Loucy (cell line): ENCODE results near the gene SCCPDH.
A peak's percentile ranks its signal among the peaks of the same experiment; 100 is the strongest.
"Not testable (repeated sequence)": the region's sequence is repeated elsewhere in the genome, so short reads cannot be mapped to it uniquely, and the experiment has no call there.

Experiments
- H2AFZ ChIP-seq: fragments of 200-600 bp; sonication (generic); 2 replicates; pipeline ENCODE4 v1.6.0; 2016; ENCODE audit warnings: antibody characterized with exemption, mild to moderate bottlenecking, low read length, moderate library complexity
- H3F3A ChIP-seq: fragments of 200-600 bp; 2 replicates; pipeline ENCODE4 v1.6.0; 2016; ENCODE audit warnings: antibody characterized with exemption, low read depth, mild to moderate bottlenecking
- H3K27me3 ChIP-seq: fragments of 200-600 bp; sonication (generic); 2 replicates; pipeline ENCODE4 v1.6.1; 2014; ENCODE audit warnings: low read length, mild to moderate bottlenecking; ENCODE audit not compliant: insufficient read depth, poor library complexity, severe bottlenecking
- H3K36me3 ChIP-seq: fragments of 200-600 bp; sonication (generic); 2 replicates; pipeline ENCODE4 v1.6.1; 2016; ENCODE audit warnings: low read length; ENCODE audit not compliant: insufficient read depth
- H3K4me1 ChIP-seq: fragments of 200-600 bp; sonication (generic); 2 replicates; pipeline ENCODE4 v1.5.1; 2014; ENCODE audit warnings: low read length, mild to moderate bottlenecking; ENCODE audit not compliant: insufficient read depth, poor library complexity, severe bottlenecking
- H3K4me2 ChIP-seq: fragments of 200-600 bp; sonication (generic); 2 replicates; pipeline ENCODE4 v1.6.0; 2014; ENCODE audit warnings: antibody characterized with exemption, low read length, low read depth, mild to moderate bottlenecking; ENCODE audit not compliant: poor library complexity, severe bottlenecking
- H3K4me3 ChIP-seq: fragments of 200-600 bp; sonication (generic); 2 replicates; pipeline ENCODE4 v1.5.1; 2014; ENCODE audit warnings: low read length, mild to moderate bottlenecking, mixed read lengths; ENCODE audit not compliant: poor library complexity, severe bottlenecking
- H3K79me2 ChIP-seq: fragments of 200-600 bp; sonication (generic); 2 replicates; pipeline ENCODE4 v1.6.1; 2014; ENCODE audit warnings: low read length; ENCODE audit not compliant: insufficient read depth
- H3K9ac ChIP-seq: fragments of 200-600 bp; sonication (generic); 2 replicates; pipeline ENCODE4 v1.6.0; 2014; ENCODE audit warnings: mild to moderate bottlenecking, low read depth, low read length, moderate library complexity; ENCODE audit not compliant: poor library complexity, severe bottlenecking
- H3K9me2 ChIP-seq: fragments of 200-600 bp; sonication (generic); replicated peaks from 2 replicates; pipeline ENCODE4 v1.6.1; 2016; ENCODE audit warnings: low read depth, low read length, mixed read lengths
- H3K9me3 ChIP-seq: fragments of 200-600 bp; sonication (generic); 2 replicates; pipeline ENCODE4 v1.6.1; 2014; ENCODE audit warnings: mild to moderate bottlenecking, antibody characterized with exemption, low read length, low read depth; ENCODE audit not compliant: insufficient read depth
- H4K20me1 ChIP-seq: fragments of 200-600 bp; sonication (generic); 2 replicates; pipeline ENCODE4 v1.6.0; 2014; ENCODE audit warnings: antibody characterized with exemption, low read length, mild to moderate bottlenecking; ENCODE audit not compliant: insufficient read depth, poor library complexity, severe bottlenecking
- EZH2phosphoT487 ChIP-seq: fragments of 200-600 bp; IDR thresholded peaks from 2 replicates; pipeline ENCODE4 v1.6.1; 2018; ENCODE audit warnings: antibody characterized with exemption, mild to moderate bottlenecking, moderate library complexity, borderline replicate concordance
- TF ChIP-seq, protein P1 (sequence below): fragments of 200-600 bp; sonication (generic); conservative IDR thresholded peaks from 2 replicates; pipeline ENCODE4 v1.5.1; 2014; ENCODE audit warnings: mild to moderate bottlenecking, antibody characterized with exemption, low read length

The SCCPDH gene

DNA sequence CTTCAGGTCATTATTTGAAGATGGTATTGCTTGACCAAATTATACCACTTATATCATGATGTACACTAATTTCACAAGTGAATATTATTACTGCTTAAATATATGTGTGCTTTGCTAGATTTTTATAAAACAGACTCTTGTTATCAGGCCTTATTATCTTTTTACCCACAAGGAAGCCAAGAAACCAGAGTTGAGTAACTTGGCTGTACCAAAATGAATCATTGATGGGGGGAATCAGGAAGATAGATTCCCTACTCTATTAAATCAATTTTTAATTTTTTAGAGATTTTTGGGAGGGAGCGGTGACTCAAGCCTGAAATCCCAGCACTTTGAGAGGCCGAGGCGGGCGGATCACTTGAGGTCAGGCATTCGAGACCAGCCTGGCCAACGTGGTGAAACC is 16.0 kb upstream of the SCCPDH start:
- H3K4me2 ChIP-seq: peak overlapping the region; percentile 44
- peak overlapping the region; percentile 9 for H3K4me3 ChIP-seq
- H3K79me2 ChIP-seq: no peaks in the 10 kb centered on the region
- no peak overlapping the region for H2AFZ ChIP-seq
- no peaks in the 10 kb centered on the region for H4K20me1 ChIP-seq
- no peaks in the 10 kb centered on the region for H3K27me3 ChIP-seq
- TF ChIP-seq, protein P1, sequence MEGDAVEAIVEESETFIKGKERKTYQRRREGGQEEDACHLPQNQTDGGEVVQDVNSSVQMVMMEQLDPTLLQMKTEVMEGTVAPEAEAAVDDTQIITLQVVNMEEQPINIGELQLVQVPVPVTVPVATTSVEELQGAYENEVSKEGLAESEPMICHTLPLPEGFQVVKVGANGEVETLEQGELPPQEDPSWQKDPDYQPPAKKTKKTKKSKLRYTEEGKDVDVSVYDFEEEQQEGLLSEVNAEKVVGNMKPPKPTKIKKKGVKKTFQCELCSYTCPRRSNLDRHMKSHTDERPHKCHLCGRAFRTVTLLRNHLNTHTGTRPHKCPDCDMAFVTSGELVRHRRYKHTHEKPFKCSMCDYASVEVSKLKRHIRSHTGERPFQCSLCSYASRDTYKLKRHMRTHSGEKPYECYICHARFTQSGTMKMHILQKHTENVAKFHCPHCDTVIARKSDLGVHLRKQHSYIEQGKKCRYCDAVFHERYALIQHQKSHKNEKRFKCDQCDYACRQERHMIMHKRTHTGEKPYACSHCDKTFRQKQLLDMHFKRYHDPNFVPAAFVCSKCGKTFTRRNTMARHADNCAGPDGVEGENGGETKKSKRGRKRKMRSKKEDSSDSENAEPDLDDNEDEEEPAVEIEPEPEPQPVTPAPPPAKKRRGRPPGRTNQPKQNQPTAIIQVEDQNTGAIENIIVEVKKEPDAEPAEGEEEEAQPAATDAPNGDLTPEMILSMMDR: no peak
- no peak for TF ChIP-seq EZH2phosphoT487
- no peaks in the 10 kb centered on the region for H3K36me3 ChIP-seq
- no peaks in the 10 kb centered on the region for H3F3A ChIP-seq
- H3K9me2 ChIP-seq: no peaks in the 10 kb centered on the region
- no peaks in the 10 kb centered on the region for H3K9me3 ChIP-seq
- peaks cover 28% of the 10 kb centered on the region for H3K4me1 ChIP-seq
- H3K9ac ChIP-seq: peak overlapping the region; percentile 17

DNA sequence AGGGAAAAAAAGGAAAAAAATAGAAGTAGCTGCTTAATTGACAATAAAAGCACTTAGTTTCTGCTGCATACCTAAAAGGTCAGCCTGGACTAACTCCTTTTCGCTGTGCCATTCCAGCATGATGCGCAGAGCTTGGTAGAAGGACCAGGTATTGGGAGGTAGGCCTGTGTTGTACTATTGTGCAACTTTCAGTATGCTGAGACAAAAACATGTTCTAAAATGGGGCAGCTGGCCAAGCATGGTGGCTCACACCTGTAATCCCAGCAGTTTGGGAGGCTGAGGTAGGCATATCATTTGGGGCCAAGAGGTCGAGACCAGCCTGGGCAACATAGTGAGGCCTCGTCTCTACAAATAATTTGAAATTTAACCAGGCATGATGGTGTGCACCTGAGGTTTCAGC is 15.0 kb upstream of the SCCPDH start:
- H3K4me3 ChIP-seq: no peak overlapping the region
- H3F3A ChIP-seq: no peaks in the 10 kb centered on the region
- H2AFZ ChIP-seq: no peak overlapping the region
- H3K4me1 ChIP-seq: peaks cover 28% of the 10 kb centered on the region
- TF ChIP-seq EZH2phosphoT487: no peak
- no peaks in the 10 kb centered on the region for H3K9me3 ChIP-seq
- H3K36me3 ChIP-seq: no peaks in the 10 kb centered on the region
- no peaks in the 10 kb centered on the region for H3K9me2 ChIP-seq
- no peaks in the 10 kb centered on the region for H3K27me3 ChIP-seq
- H4K20me1 ChIP-seq: no peaks in the 10 kb centered on the region
- peak overlapping the region; percentile 32 for H3K4me2 ChIP-seq
- no peaks in the 10 kb centered on the region for H3K79me2 ChIP-seq
- no peak overlapping the region for H3K9ac ChIP-seq

DNA sequence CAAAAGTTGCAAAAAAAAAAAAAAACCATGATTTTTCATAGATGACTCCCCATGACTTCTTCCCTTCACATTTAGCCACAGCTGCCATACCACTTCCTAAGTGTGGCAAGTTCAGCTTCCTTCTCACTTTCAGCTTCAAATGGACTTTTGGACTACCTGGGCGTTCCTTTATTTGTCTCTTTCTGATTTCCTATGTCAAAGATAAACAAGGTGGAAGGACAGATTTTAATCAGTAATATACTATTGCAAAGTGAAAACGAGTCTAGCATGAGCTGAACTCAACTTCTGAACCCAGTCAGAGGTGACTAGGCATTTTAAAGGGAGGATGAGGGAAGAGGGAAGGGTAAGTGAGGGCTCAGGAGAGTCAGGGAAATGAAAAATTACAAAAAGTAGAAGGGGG is 14.4 kb upstream of the SCCPDH start:
- Histone ChIP-seq H3K9ac (no peak overlapping the region), H3K9me3 (no peaks in the 10 kb centered on the region), H2AFZ (no peak overlapping the region; the same call in 1 of the 2 replicates), H4K20me1 (no peaks in the 10 kb centered on the region), H3K79me2 (no peaks in the 10 kb centered on the region), H3K36me3 (no peaks in the 10 kb centered on the region), H3K4me1 (peaks cover 28% of the 10 kb centered on the region), H3K4me3 (no peak overlapping the region), H3F3A (no peaks in the 10 kb centered on the region), H3K9me2 (no peaks in the 10 kb centered on the region), H3K4me2 (peak overlapping the region; percentile 32), H3K27me3 (no peaks in the 10 kb centered on the region)
- TF ChIP-seq EZH2phosphoT487: no peak
- TF ChIP-seq, protein P1: no peak

DNA sequence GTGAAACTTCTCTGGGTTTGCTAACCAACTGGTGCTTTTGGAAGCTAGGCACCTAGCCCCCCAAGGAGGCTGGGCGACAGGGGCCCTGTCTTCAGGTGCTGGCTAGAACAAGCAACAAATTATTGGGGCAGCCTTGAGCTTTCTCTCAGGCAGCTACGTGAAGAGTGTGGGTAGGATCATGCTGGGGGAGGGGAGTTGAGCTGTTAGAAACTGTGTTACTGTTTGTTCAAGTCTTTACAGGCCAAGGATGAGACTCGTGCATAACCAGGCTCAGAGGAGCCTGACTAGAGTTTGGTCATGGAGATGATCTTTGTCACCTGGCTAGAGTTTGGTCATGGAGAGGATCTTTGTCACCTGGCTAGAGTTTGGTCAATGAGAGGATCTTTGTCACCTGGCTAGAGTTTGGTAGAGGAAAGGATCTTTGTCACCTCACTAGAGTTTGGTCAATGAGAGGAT is 12.6 kb upstream of the SCCPDH start:
- Histone ChIP-seq H2AFZ (no peak overlapping the region), H3F3A (no peaks in the 10 kb centered on the region), H4K20me1 (no peaks in the 10 kb centered on the region), H3K36me3 (no peaks in the 10 kb centered on the region), H3K27me3 (no peaks in the 10 kb centered on the region), H3K4me2 (no peak overlapping the region), H3K9me3 (no peaks in the 10 kb centered on the region), H3K9ac (no peak overlapping the region), H3K9me2 (no peaks in the 10 kb centered on the region), H3K79me2 (no peaks in the 10 kb centered on the region), H3K4me1 (peaks cover 28% of the 10 kb centered on the region), H3K4me3 (no peak overlapping the region)
- TF ChIP-seq, protein P1: no peak
- TF ChIP-seq EZH2phosphoT487: no peak

DNA sequence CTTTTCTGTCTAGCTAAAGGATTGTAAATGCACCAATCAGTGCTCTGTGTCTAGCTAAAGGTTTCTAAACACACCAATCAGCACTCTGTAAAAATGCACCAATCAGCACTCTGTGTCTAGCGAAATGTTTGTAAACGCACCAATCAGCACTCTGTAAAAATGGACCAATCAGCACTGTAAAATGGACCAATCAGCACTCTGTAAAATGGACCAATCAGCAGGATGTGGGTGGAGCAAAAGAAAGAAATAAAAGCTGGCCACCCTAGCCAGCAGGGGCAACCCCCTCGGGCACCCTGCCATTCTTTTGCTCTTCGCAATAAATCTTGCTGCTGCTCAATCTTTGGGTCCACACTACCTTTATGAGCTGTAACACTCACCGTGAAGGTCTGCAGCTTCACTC is 11.8 kb upstream of the SCCPDH start:
- H3K79me2 ChIP-seq, H2AFZ ChIP-seq, H3K36me3 ChIP-seq, H3K4me2 ChIP-seq, H3K9ac ChIP-seq, H3F3A ChIP-seq, H3K27me3 ChIP-seq, H3K4me3 ChIP-seq, H4K20me1 ChIP-seq, H3K9me2 ChIP-seq, H3K9me3 ChIP-seq: not testable (repeated sequence)
- H3K4me1 ChIP-seq: peaks cover 25% of the 10 kb centered on the region
